CD1c-positive myeloid dendritic cell (primary cell): ENCODE results near the gene RNF113A.
"Not testable (repeated sequence)": the region's sequence is repeated elsewhere in the genome, so short reads cannot be mapped to it uniquely, and the experiment has no call there.

ENCODE experiments used
- DNase-seq: peaks from one replicate; pipeline ENCODE4 v3.0.0-alpha.2; 2016; ENCODE audit errors: extremely low spot score

RNF113A gene

DNA sequence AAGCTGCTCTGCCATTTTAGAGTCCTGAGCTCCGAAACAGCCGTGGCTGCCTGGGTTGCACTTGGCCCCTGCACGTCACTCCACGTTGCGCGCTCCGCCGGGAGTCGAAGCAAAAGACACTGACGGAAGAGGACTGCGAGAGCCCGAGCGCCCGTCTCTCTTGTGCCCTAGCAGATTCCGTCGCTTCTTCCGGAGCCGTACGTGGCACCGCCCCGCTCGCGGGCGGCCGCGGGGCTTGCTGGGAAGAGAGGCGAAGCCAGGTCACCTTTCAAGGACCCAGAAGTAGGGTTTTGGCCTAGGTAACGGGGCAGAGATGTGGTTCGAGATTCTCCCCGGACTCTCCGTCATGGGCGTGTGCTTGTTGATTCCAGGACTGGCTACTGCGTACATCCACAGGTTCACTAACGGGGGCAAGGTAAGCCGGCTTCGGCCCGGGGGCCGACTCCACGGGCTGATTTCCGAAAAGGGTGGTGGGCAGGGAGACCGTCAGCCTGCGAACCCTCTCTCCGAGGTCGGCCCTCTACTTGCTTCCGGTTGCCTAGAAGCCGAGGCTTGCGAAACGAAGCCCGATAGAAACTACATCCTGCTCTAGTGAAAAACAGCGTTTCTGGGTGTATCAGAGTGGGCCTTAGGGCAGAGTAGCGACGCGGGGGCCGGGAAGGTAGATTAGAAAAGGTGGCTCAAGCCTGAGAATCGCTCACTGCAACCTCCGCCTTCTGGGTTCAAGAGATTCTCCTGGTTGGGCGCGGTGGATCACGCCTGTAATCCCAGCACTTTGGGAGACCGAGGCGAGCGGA lies at the start of gene RNF113A, which contains the start of gene NDUFA1:
Gene RNF113A, minus strand, starts transcription at position 135 of the 797 bp plus-strand sequence. Its CDS starts 120 bp downstream, at position 15.
Gene NDUFA1, plus strand, starts transcription at position 234 of the 797 bp plus-strand sequence. Its CDS starts 80 bp downstream, at position 314.
- DNase-seq = peak; percentile 91

DNA sequence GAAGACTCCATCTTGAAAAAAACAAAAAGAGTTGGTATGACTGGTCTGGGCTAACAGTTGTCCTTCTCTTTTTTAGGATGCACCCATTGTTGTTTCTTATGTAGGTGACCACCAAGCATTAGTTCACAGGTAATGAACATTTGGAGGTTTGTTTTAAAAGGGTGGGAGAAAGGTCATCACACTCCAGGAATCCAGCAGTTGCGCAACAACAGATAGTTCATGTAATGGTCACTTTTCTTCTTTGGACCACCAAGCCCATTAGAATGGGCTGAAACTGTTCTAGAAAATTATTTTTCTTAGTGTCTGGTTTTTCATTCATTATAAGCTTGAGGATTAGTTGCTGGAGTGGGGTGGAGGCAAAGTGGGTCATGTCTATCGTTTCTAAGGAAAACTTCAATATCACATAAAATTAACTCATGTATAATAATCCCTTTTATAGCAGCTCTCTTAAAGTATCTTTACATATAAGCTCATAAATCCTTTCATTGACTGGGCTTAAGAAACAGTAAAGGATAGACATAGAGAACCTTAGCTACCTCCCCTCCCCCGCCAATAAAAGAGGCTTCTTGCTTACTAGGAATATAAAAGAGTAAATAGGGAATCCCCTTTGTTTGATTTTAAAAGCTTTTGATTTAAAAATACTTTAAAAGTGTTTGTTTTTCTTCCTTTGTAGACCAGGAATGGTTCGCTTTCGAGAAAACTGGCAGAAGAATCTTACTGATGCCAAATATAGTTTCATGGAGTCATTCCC lies 48.5 kb upstream of the RNF113A start:
- no peak for DNase-seq

DNA sequence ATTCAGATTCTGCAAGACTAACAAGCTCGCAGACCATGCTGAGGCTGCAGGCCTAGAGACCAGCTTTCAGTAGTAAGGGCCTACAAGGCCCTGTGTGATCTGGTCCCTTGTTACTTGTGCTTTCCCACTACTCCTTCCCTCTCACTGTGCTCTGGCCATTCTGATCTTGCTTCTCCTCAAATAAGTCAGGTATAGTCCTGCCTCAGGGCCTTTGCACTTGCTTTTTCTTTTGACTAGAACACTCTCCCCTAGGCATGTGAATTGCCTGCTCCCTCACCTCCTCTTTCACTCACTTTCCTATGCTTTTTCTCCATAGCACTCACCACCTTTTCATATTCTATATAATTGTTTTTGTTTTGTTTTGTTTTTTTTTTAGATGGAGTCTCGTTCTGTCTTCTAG lies 46.3 kb upstream of the RNF113A start:
- no peak for DNase-seq

DNA sequence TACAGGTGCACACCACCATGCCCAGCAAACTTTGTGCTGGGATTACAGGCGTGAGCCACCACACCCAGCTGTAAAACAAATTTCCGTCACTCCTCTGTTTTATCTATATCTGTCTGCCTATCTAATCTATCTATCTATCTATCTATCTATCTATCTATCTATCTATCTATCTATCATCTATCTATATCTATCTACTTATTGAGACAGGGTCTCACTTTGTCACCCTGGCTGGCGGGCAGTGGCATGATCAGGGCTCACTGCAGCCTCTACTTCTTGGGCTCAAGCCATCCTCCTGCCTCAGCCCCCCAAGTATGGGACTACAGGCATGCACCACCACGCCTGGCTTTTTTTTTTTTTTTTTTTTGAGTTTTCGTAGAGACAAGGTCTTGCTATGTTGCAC lies 44.8 kb upstream of the RNF113A start:
- DNase-seq = no peak

DNA sequence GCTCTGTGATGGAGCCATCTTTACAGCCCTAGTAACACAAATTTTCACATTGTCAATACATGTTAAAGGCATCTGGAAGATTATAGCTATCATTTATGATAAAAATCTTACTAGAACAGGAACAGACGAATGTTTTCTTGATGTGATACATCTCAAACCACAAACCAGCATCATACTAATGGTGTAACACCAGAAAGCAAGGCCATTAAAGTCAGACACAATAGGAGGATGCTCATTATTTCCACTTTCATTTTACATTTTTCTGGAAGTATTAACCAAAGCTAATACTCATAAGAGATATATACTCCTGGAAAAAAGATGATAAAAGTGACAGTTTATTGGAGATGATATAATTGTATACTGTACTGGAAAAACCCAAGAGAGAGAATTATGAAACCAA lies 29.4 kb upstream of the RNF113A start:
- DNase-seq = no peak

DNA sequence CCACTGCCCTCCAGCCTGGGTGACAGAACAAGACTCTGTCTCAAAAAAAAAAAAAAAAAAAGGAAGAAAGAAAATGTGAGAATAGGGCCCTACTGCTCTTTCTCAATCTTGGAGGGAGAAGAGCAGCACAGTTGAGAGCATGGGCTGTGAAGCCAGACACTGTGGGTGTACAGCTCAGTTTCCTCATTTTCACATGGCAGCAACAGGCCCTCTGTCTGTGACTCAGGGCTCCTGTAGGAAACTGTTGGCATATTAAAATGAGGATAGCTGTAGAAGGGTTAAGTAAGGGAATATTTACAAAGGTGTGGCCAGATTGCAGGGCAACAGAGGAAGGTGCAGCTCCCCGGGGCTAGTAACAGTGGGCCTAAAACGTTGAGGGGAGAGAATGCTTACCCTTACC lies 27.6 kb upstream of the RNF113A start:
- DNase-seq = peak; percentile 80

DNA sequence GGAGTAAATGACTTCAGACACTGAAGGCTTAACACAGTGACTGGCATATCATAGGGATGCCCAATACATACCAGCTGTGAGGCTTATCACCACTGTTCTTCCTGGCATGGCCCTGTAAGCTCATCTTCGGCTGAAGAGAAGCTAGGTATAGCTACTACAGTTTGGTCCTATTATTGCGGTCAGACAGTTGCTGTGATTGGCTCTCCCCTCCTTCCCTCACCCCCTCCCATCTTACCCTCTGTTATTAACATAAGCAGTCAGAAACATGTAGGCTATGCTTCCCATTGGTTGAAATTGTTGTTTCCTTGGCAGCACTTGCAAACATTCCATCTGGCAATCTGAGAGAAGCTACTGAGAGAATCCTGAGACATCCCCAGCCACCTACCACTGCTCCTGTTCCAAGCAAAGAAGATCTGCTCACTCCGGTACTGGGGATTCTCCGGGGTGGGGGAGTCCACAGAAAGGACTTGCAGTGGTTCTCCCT lies 24.4 kb upstream of the RNF113A start, which contains the start of gene AKAP14:
Gene AKAP14, plus strand, starts transcription at position 51 of the 484 bp plus-strand sequence. CDS start 7,331 bp downstream, outside the sequence.
- DNase-seq = no peak

DNA sequence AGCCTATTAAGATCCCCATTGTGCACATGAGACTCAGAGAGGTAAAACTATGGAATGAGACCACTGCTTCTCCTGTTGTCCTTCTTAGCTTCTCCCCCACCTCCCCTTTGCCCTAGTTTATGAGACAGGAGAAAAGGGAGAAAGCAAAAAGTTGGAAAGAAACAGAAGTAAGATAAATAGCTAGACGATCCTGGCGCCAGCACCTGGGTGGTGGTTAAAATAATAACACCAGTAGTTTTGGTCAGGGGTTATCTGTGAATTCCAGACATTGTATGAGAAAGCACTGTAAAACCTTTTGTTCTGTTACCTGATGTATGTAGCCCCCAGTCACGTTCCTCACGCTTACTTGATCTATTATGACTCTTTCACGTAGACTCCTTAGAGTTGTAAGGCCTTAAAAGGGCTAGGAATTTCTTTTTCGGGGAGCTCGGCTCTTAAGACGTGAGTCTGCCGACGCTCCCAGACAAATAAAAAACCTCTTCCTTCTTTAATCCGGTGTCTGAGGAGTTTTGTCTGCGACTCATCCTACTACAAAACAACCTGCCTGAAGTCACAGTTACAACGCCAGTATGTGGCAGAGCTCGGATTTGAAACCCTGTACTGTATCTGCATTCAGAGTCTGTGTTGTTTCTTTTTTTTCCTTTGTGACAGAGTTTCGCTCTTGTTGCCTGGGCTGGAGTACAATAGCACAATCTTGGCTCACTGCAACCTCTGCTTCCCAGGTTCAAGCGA lies 20.6 kb upstream of the RNF113A start:
- DNase-seq = not testable (repeated sequence)

DNA sequence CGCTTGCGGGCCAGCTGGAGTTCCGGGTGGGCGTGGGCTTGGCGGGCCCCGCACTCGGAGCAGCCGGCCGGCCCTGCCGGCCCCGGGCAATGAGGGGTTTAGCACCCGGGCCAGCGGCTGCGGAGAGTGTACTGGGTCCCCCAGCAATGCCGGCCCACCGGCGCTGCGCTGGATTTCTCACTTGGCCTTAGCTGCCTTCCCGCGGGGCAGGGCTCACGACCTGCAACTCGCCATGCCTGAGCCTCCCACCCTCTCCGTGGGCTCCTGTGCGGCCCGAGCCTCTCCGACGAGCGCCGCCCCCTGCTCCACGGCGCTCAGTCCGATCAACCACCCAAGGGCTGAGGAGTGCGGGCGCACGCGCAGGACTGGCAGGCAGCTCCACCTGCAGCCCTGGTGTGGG lies 19.1 kb upstream of the RNF113A start:
- DNase-seq = not testable (repeated sequence)

DNA sequence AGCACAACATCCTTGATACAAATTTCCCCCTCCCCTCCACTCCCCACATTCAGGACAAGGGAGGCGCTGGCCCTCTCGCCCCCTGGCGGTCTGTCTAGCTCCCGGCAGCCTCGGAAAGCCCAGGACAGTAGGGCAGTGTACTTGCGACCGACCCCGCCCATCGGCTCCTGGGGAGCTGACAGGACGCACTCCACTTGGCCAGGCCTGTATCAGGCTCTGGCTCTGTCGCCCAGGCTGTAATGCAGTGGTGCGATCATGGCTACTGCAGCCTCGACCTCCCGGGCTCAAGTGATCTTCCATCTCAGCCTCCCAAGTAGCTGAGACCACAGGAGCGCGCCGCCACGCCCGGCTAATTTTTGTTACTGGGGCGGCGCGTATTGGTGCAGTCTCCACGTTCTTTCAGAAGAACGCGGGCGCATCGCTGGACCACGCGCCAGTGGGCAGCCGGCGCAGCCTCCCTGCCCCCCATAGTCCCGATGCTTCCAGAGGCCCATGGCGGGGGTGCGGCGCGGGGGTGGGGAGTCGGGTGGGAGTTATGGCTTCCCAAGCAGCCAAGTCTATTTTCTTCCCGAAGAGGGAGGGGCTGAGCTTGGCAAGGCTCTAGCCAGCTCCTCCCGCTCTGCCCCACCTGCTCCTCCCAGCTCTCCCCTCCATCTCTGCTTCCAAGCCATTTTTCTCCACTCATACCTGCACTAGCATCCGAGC lies 16.3 kb upstream of the RNF113A start:
- peak; percentile 66 for DNase-seq

DNA sequence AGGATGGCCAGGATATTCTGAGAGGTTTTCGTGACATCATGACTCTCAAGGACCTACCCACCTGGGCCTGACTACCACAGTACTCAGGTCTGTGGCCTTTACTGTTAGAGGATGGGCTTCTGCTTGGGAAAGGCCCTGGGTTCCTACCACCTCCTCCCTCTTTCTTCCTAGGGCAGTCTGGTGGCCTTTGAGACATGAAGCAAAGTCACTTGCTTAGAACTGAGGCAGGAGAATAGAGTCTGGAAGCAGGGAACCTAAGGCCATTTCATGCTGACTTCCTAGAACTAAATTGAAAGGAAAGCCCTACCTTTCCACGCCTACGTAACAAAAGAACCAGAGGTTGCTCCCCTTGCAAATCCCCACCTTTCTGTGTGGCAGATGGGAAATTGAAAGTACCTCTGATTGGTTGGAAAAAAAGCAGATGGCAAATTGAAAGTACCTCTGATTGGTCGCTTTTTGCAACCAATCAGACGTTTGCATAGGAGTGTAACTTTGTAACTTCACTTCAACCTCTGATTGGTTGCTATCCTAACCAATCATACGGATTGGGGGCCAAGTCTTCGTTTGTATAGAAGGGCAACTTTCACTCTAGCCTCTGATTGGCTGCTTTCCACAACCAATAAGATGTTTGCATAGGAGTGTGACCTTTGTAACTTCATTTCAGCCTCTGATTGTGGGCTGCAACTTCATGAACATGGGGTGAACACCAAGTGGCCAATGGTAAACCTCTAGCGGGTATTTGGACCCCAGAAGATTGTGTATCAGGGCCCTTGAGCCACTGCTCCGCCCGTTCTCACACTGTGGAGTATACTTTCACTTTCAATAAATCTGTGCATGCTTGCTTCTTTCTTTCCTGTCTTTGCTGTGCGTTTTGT lies 14.3 kb upstream of the RNF113A start:
- no peak for DNase-seq

DNA sequence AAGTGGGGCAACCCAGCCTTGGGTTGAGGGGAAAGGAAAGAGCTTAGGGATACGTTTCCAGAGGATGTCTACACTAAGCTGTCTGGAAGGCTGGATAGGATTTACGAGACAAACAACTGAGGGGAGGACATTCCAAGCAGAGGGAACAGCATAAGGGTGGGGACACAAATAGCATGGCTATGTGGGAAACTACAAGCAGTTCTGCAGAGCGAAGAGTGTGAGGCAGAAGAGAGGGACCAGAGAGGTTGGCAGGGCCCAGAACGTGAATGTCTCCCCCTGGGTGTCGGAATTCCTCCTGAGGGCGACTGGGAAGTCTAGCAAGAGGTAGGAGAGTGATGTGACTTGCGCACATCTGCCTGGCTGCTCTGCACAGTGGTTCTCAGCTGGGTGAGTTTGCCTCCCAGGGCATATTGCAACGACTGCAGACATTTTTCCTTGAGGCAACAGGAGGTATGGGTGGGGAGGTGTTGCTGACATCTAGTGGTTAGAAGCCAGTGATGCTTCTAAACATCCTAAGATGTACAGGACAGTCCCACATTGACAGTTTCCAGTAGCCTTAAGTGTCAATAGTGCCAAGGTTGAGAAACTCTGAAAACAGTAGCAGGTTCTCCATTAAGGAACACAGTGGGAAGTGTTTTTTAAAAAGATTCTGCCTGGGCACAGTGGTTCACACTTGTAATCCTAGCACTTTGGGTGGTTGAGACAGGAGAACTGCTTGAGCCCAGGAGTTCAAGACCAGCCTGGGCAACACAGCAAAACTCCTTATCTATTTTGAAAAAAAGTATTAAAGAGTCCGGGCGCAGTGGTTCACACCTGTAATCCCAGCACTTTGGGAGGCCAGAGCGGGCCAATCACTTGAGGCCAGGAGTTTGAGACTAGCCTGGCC lies 9.3 kb upstream of the RNF113A start:
- peak; percentile 44 for DNase-seq

DNA sequence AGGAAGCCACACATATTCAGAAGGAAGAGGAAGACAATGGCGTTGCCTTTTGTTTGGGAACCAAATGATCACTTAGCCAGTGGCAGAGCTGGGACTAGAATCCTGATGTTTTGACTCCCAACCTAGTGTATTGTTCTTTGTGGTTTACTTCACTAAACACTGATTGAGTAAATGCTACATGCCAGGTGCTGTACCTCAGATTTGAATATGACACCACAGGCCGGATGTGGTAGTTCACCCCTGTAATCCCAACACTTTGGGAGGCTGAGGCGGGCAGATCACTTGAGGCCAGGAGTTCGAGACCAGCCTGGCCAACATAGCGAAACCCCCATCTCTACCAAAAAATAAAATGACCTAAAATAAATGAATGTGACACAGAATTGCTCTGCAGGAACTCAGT lies 8.5 kb upstream of the RNF113A start:
- DNase-seq = no peak

DNA sequence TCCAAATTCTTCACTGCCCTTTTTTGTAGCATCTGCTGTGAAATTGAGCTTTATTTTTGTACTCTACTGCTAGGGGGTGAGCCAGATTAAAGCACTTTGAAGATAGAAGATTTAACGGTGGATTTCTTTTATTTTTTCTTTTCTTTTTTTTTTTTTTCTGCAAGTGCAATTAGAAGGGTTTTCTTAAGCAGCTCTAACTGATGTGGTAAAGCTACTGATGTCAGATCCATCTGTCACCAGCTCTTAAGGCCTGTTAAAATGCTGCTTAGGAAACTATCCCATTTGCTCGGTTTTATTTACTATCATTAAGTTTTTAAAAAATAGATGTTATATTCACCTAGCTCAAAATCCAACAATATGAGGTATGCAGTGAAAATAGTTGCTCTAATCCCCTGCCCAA lies 7.2 kb upstream of the RNF113A start:
- DNase-seq = no peak

DNA sequence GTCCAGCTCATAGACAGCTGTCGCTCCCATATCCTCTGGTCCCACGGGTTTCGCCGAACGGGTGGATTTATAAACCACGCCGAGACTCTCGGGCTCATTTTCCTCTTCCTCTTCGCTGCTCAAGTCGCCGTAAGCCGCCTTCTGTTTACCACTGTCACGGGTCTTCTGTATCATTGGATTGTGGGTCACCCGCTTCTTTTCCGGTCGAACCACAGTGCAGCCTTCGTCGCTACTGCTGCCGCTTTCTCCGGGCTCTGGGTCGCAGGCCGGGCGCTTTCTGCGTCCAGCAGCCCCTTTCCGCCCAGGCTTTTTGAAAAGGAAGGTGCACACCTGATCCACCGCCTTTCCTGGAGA lies 311 bp downstream of the RNF113A start:
- DNase-seq = peak; percentile 55

DNA sequence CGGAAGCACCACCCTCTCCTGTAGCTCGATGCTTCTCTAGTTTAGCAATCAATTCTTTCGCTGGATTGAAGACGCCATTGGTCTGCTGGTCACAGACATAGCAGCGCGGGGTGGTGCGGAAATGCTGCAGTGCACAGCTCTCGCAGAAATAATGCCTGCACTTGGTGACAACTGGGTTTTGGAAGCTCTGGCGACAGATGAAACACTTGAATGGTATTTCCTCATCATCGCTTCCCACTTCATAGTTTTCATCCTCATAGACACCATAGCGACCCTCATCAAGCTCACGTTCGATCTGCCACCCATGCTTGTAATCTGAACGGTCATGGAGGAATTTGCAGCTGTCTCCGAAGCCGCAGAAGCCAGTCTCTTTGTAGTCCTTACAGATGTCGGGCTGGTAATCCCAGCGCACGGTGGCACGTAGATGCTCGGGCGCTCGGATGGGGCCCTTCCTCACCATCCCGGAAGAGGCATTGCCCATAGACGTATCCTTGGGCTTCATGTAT lies 854 bp downstream of the RNF113A start:
- peak; percentile 22 for DNase-seq

DNA sequence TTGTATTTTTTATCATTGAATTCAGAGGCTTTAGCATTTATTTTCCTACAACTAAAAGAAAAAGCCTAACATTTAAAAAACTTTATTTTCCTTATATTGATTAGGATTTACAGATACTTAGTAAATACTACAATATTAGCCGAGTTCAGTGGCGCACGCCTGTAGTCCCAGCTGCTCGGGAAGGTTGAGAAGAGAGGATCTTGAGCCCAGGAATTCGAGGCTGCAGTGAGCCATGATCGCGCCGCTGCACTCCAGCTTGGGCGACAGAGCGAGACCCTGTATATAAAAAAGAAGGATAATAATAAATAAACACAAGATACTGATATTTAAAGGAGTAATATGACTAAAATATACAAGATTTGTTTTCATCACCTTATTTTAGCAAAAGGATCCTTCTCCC lies 18.1 kb downstream of the RNF113A start:
- no peak for DNase-seq

DNA sequence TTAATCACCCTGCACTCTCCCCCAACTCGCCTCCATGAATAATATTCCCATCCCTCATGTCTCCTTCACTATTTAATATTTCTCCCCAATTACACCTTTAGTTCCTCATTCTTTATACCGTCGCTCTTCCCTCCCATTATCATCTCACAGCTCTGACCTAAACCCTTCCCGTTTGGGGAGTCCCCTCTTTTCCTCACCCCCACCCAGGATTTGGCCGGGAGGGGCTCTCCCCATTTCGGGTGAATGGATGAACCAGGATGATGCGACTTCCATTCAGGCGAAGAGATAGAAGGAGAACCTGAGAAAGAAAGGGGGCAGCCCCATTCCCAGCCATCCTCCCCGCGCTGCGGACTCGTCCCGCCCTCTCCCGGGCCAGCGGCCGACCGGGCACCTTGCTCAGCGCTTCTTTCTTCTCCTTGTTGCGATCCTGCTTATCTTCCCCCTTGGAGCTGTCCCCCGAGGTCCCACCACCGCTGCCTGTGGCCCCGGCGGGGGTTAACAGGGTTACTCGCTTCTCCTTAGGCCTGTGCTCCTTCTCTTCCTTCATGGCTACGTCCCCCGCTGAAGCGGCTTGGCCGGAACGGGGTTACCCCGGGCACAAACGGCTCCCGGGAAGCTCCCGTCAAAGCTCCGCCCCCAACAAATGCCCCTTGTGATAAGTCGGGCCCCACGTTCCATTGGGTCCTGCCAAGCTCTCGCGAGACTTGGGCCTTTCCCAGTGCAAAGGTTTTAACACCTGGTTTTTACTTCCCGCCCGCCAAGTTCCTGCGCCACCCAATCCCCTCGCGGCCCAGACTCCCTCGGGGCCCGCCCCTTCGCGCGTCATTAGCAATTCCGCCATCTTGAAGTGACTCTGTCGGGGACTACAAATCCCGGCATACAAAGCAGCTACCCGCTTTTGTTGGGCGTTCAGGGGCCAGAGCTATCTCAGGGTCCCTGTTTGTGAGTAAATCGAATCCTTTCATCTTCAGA lies 18.9 kb downstream of the RNF113A start, which contains the start of gene UPF3B:
Gene UPF3B, minus strand, starts transcription at position 582 of the 972 bp plus-strand sequence. Its CDS starts 35 bp downstream, at position 547.
- peak; percentile 97 for DNase-seq
